UCSD-AML1 (cell line): ENCODE data around the gene SEC63.
"Not testable (repeated sequence)": the region's sequence is repeated elsewhere in the genome, so short reads cannot be mapped to it uniquely, and the experiment has no call there.

Source experiments
- DNase-seq: peaks from one replicate; lab custom pipeline; 2025; ENCODE audit not compliant: unreplicated experiment; lab: John Stamatoyannopoulos, UW

SEC63 gene

DNA sequence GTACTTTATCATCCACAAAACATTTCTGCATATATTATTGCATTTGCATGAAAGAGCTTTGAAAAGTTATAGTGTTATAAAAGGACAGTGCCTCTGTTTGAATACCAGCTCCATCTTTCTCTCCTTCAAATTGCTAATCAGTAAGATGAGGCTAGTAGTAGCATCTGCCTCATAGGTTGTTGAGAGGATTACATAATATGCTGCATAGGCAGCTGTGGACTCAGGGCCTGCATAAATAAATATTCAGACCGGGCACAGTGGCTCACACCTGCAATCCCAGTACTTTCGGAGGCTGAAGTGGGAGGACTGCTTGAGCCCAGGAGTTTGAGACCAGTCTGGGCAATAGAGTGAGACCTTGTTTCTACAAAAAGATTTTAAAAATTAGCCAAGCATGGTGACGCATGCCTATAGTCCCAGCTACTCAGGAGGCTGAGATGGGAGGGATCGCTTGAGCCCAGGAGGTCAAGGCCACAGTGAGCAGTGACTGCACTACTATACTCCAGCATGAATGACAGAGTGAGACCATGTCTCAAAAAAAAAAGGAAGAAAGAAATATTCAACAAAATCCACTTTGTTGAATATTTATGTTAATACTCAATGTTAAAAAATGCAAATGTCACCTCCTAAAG lies 18.3 kb upstream of the SEC63 start:
- no peak for DNase-seq

GRCh38 chr6:107973594-107973993 lies 15.6 kb upstream of the SEC63 start:
- DNase-seq = no peak

- DNase-seq = no peak
Observed at GRCh38 chr6:107972413-107973096, 14.5 kb upstream of the SEC63 start.

DNA sequence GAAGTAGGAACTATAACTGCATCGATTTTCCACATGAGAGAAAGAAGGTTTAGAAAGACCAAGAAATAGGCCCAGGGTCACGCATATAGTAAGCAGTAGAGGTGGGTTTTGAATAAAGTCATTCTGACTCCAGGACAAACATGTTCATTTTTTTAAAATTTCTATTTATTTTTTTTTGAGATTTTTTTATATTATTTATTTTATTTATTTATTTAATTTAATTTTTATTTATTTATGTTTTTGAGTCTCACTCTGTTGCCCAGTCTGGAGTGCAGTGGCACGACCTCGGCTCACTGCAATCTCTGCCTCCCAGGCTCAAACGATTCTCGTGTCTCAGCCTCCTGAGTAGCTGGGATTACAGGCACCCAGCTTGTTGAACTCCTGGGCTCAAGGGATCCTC lies 13.2 kb upstream of the SEC63 start:
- DNase-seq = no peak

GRCh38 chr6:107970255-107970654 lies 12.2 kb upstream of the SEC63 start:
- no peak for DNase-seq

GRCh38 chr6:107968081-107968480 lies 10.1 kb upstream of the SEC63 start:
- no peak for DNase-seq

GRCh38 chr6:107965746-107966145 lies 7.7 kb upstream of the SEC63 start:
- no peak for DNase-seq

DNA sequence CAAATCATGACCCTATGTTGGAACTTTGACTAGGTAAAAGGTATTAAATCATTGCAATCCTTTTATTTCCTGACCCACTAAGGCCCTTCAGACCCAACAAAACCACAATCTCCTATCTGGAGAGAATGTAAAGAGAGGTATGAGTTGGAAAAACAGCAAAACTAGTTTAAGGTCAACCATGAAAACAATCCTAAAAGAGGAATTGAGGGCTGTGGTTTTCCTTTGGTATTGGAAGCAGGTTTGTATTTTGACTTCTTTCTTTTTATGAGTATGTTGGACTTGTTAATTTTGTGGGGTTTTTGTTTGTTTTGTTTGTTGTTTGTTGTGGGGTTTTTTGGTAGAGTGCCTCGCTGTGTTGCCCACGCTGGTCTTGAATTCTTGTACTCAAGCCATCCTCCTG lies 4.7 kb upstream of the SEC63 start:
- no peak for DNase-seq

DNA sequence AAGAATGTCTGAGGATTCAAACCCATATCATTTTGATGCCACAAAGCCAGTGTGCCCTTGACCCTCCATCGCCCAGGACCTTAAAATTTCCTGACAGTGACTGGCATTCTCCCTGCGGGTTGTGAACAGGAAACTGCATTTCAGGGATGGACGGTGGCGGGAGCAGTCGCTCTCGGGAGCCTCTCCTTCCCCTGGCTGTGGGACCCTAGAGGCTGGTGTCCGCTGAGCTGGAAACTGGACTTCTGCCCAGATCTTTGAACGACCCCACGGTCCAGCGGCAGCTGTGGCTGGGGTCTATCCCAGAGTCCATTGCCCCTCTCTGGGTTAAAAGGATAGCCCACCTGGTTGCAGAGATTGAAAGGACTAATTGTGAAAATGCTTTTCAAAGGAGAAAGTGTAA lies 1.4 kb upstream of the SEC63 start:
- DNase-seq = no peak

- DNase-seq = not testable (repeated sequence)
Observed at GRCh38 chr6:107958689-107959362, 818 bp upstream of the SEC63 start.

DNA sequence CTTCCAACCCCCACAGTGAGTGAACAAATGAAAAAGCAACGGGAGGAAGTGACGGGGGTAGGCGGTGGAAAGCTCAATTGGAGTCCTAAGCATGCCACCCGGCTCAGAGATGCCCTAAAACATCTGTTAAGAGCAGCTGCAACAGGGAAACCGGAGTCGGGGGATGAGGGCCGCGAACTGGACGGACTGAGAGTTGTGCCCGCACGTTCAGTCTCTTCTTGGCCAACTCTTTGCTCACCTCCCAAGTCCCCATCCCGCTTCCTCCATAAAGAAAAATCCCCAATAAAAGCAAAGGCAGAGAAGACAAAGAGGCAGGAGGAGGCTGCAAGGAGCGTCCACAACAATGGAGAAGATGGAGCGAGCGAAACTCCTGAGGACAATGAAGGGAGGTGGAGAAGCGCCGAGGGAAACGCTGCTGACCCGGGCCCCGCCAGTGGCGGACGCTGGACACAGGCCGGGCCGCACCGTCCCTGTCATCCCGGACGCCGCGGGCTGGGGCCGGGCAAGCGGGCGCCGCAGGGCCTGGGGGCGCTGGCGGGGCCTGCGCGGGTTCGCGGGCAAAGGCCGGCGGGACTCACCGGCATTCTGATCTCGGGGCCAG lies 600 bp downstream of the SEC63 start:
- peak; percentile 66 for DNase-seq

GRCh38 chr6:107956586-107957307 lies 1.3 kb downstream of the SEC63 start:
- no peak for DNase-seq

- no peak for DNase-seq
Observed at GRCh38 chr6:107956181-107956580, 1.8 kb downstream of the SEC63 start.

- DNase-seq = not testable (repeated sequence)
Observed at GRCh38 chr6:107953858-107954414, 4.1 kb downstream of the SEC63 start.

- no peak for DNase-seq
Observed at GRCh38 chr6:107943626-107944439, 14.2 kb downstream of the SEC63 start.

DNA sequence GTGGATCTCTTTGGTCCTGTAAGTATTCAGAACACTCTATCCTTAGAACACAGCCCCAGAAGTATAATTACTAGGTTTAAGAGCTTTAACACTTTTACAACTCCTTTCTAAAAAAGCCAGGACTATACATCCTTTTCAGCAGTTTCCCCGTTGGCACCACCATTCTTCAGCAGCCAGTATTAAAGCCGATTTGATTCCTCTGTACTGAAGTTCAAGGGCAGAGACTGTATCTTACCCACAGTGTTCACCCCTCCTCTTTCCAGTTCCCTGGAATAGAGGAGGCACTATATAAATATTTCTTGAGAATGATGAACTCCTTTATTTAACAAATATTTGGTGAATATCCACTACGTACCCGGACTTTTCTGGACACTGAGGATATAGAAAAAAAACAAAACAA lies 15.9 kb downstream of the SEC63 start:
- DNase-seq = no peak

- DNase-seq = no peak
Observed at GRCh38 chr6:107941627-107942026, 16.4 kb downstream of the SEC63 start.

DNA sequence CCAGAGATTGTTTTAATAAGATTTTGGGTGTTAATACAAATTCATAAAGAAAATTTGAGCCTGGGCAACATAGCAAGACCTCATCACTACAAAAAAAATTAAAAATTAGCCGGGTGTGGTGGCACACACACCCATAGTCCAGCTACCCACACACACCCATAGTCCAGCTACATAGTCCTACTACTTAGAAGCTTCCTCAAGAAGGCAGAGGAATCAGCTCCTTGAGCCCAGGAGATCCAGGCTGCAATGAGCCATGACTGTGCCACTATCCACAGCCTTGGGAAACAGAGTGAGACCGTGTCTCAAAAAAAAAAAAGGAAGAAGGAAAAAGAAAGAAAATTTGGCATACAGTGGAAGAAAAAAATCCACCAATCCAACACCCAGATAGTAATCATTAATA lies 16.8 kb downstream of the SEC63 start:
- no peak for DNase-seq

- DNase-seq = not testable (repeated sequence)
Observed at GRCh38 chr6:107936910-107937292, 21.1 kb downstream of the SEC63 start.
